HepG2 (cell line): ENCODE measurements around the gene COBLL1. TPM values are rescaled to one million over a fixed set of nuclear protein-coding genes. Genes with fewer than 3 reads are reported as not detected.

Source experiments
- AFF4 ChIP-seq: sonication (generic); formaldehyde crosslinking; IDR thresholded peaks from 2 replicates; pipeline ENCODE4 v1.4.0; 2020; ENCODE audit warnings: missing genetic modification reagents
- E2F5 ChIP-seq: sonication (generic); formaldehyde crosslinking; conservative IDR thresholded peaks from 2 replicates; pipeline ENCODE4 v1.4.0; 2020; ENCODE audit warnings: missing genetic modification reagents
- HNRNPK ChIP-seq: fragments of 200-400 bp; formaldehyde crosslinking; IDR thresholded peaks from 2 replicates; pipeline ENCODE4 v1.6.1; 2018; ENCODE audit warnings: low read length, low read depth, moderate library complexity, mild to moderate bottlenecking; ENCODE audit not compliant: poor library complexity, severe bottlenecking
- KLF11 ChIP-seq: IDR thresholded peaks from 2 replicates; pipeline ENCODE4 v1.6.1; 2016; ENCODE audit warnings: missing compliant biosample characterization
- KLF15 ChIP-seq: sonication (generic); formaldehyde crosslinking; IDR thresholded peaks from 2 replicates; pipeline ENCODE4 v1.8.1; 2023; ENCODE audit warnings: borderline replicate concordance, mild to moderate bottlenecking, inconsistent platforms, missing genetic modification reagents, mixed read lengths
- KLF9 ChIP-seq: IDR thresholded peaks from 2 replicates; pipeline ENCODE4 v1.6.1; 2016; ENCODE audit warnings: low read depth
- MAFG ChIP-seq: sonication (generic); formaldehyde crosslinking; IDR thresholded peaks from 2 replicates; pipeline ENCODE4 v1.5.1; 2020; ENCODE audit warnings: mild to moderate bottlenecking, missing genetic modification reagents
- MYC ChIP-seq: sonication (generic); formaldehyde crosslinking; IDR thresholded peaks from 2 replicates; pipeline ENCODE4 v1.9.0; 2021; ENCODE audit warnings: missing genetic modification reagents, borderline replicate concordance
- NR2F2 ChIP-seq: IDR thresholded peaks from 2 replicates; pipeline ENCODE4 v1.6.1; 2012; ENCODE audit warnings: low read depth, inconsistent platforms, borderline replicate concordance
- TBX3 ChIP-seq: fragments of 450-650 bp; IDR thresholded peaks from 2 replicates; pipeline ENCODE4 v1.6.1; 2017; ENCODE audit warnings: antibody characterized with exemption, mild to moderate bottlenecking, inconsistent platforms, borderline replicate concordance
- ZNF230 ChIP-seq: sonication (generic); formaldehyde crosslinking; IDR thresholded peaks from 2 replicates; pipeline ENCODE4 v1.4.0; 2020; ENCODE audit warnings: mild to moderate bottlenecking, missing genetic modification reagents
- ZNF253 ChIP-seq: sonication (generic); formaldehyde crosslinking; IDR thresholded peaks from 2 replicates; pipeline ENCODE4 v1.8.0; 2022; ENCODE audit warnings: mild to moderate bottlenecking, missing genetic modification reagents, borderline replicate concordance
- ZNF451 ChIP-seq: sonication (generic); formaldehyde crosslinking; IDR thresholded peaks from 2 replicates; pipeline ENCODE4 v1.5.0; 2020; ENCODE audit warnings: mild to moderate bottlenecking, missing genetic modification reagents
- ZNF589 ChIP-seq: sonication (generic); formaldehyde crosslinking; conservative IDR thresholded peaks from 2 replicates; pipeline ENCODE4 v1.8.0; 2022; ENCODE audit warnings: mild to moderate bottlenecking, moderate library complexity, missing genetic modification reagents
- ZNF598 ChIP-seq: sonication (generic); formaldehyde crosslinking; IDR thresholded peaks from 2 replicates; pipeline ENCODE4 v1.5.1; 2020; ENCODE audit warnings: mild to moderate bottlenecking, missing genetic modification reagents, borderline replicate concordance
- ZNF724P ChIP-seq: sonication (generic); formaldehyde crosslinking; IDR thresholded peaks from 2 replicates; pipeline ENCODE4 v1.8.0; 2022; ENCODE audit warnings: missing genetic modification reagents, borderline replicate concordance
- ZNF768 ChIP-seq: sonication (generic); formaldehyde crosslinking; IDR thresholded peaks from 2 replicates; pipeline ENCODE4 v1.4.0; 2020; ENCODE audit warnings: missing genetic modification reagents
- ZNF788 ChIP-seq: sonication (generic); formaldehyde crosslinking; IDR thresholded peaks from 2 replicates; pipeline ENCODE4 v1.5.0; 2020; ENCODE audit warnings: mild to moderate bottlenecking, missing genetic modification reagents, borderline replicate concordance
- polyA plus RNA-seq, 8 experiments: library from polyadenylated mRNA; depleted of rRNA in 3 of 8; stranded (reverse) in 7 of 8; unstranded in 1 of 8; fragments of >200 nt; fragmentation: Illumina TruSeq in 4 of 8; extraction: Trizol in 4 of 8; gene quantifications; 2 replicates each; pipeline versions ENCODE4 v1.2.1 to v1.2.3, GENCODE V29; 2011 to 2016; ENCODE audit warnings: low read depth in 4 of 8, missing spikeins in 1 of 8, mixed read lengths in 1 of 8; ENCODE audit not compliant: insufficient read depth in 1 of 8
- total RNA-seq, 5 experiments: library from RNA; depleted of rRNA; stranded (reverse); fragments of >200 nt; fragmentation: Illumina TruSeq; extraction: Trizol; gene quantifications; 2 replicates each; pipeline ENCODE4 v1.2.3, GENCODE V29; 2016; ENCODE audit warnings: low read depth in 1 of 5
- TF ChIP-seq, protein P1 (sequence below): IDR thresholded peaks from 2 replicates; pipeline ENCODE4 v1.6.1; 2012; ENCODE audit warnings: inconsistent platforms

The COBLL1 gene
- total and polyA plus RNA-seq, 2 of the 13 experiments (the other 11 are each of a cell fraction or from before 2014, with no cell fraction given): 32.6 to 86.8 TPM

GRCh38 chr2:164887434-164888144 is 46.0 kb upstream of the COBLL1 start (continued):
- TF ChIP-seq ZNF788 (CRISPR knock-in tag) (no peak), KLF9 (CRISPR knock-in tag) (peak; percentile 84; the same call in 1 of the 2 replicates), MAFG (CRISPR knock-in tag) (no peak), ZNF724P (CRISPR knock-in tag) (no peak), KLF11 (CRISPR knock-in tag) (no peak), ZNF253 (CRISPR knock-in tag) (no peak), AFF4 (CRISPR knock-in tag) (no peak), KLF15 (CRISPR knock-in tag) (no peak), ZNF230 (CRISPR knock-in tag) (no peak), E2F5 (CRISPR knock-in tag) (no peak), MYC (CRISPR knock-in tag) (no peak), HNRNPK (no peak), NR2F2 (peak; percentile 95), TBX3 (peak; percentile 58; the same call in 1 of the 2 replicates), ZNF589 (no peak), ZNF451 (CRISPR knock-in tag) (no peak), ZNF598 (CRISPR knock-in tag) (no peak), ZNF768 (CRISPR knock-in tag) (no peak)
- TF ChIP-seq, protein P1, sequence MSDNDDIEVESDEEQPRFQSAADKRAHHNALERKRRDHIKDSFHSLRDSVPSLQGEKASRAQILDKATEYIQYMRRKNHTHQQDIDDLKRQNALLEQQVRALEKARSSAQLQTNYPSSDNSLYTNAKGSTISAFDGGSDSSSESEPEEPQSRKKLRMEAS: peak; percentile 50
